Caki2 (cell line): ENCODE results near the gene SMC4. TPM values are rescaled to one million over a fixed set of nuclear protein-coding genes. Genes with fewer than 3 reads are reported as not detected.

ENCODE experiments used
- DNase-seq: peaks from one replicate; pipeline ENCODE4 v3.0.0-alpha.2; 2015; ENCODE audit warnings: low read depth
- in situ Hi-C: cut with HindIII; loops from 2 replicates; pipeline ENCODE4 v1.10.0; 2016; ENCODE audit warnings: low sequenced_read_pairs, low pct_unique_long_range_greater_than_20kb, mixed read lengths
- total RNA-seq: library from RNA; depleted of rRNA; stranded (reverse); fragments of >200 nt; shearing (Covaris generic); gene quantifications from 2 replicates; pipeline ENCODE4 v1.2.3, GENCODE V29; 2014; ENCODE audit warnings: low replicate concordance

Gene SMC4
- total RNA-seq, 1 experiment from 2014 or later: 60.1 TPM

DNA sequence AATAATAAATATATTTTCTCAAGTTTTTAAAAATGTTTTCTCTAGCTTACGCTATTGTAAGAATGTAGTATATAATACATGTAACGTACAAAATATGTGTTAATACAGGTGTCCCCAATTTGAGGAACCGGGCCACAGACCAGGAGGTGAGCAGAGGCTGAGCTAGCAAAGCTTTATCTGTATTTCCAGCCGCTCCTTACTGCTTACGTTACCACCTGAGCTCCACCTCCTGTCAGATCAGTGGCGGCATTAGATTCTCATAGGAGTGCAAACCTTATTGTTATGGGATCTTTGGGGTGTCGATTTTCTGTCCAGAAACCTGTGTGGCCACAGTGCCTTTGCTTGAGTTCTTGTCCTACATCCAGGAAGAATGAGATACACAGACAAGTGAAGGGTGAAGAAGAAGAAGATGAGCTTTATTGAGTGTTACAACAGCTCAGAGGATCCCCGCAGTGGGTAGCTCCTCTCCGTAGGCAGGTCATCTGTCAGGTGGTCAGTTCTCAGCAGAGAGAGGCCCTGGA is 60.1 kb downstream of the SMC4 start:
- in situ Hi-C loops: no loop called here
- DNase-seq: no peak

DNA sequence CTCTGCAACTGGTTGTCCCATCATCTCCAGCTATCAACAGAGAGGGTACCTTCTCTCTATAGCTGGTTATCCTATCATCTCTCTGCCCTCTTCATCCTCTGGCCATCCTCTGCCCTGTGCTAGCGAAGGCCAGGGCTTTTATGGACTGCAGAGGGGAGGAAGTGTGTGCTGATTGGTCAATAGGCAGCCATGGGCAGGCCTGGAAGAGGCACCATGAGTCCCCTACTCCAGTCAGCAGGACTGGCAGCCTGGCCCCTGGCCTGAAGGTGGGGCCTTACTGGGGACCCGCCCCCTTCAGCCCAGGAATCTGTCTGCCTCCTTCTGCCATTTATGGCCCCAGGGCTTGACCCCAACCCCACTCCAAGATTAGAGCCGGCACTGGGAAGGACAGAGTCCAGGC is 60.6 kb downstream of the SMC4 start:
- DNase-seq: no peak
- in situ Hi-C loops: no loop called here

DNA sequence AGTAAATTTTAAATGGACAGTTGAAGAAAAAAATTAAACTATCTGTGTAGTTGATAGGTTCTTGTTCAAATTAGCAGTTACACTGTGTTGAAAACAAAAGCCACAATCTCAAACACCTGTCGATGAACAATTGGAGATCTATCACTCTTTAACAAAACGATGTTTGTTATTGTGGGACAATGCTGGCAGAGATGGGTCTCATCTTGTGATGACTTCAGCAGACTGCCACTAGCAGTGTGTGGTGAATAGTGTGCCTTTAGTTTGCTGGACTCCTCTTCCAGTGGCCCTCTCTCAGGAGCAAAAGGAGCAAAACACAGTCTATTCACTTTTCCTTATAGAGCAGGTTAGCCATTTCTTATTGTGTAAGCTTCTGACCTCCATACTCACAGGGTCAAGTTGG is 64.9 kb downstream of the SMC4 start:
- in situ Hi-C loops: no loop called here
- DNase-seq: no peak

DNA sequence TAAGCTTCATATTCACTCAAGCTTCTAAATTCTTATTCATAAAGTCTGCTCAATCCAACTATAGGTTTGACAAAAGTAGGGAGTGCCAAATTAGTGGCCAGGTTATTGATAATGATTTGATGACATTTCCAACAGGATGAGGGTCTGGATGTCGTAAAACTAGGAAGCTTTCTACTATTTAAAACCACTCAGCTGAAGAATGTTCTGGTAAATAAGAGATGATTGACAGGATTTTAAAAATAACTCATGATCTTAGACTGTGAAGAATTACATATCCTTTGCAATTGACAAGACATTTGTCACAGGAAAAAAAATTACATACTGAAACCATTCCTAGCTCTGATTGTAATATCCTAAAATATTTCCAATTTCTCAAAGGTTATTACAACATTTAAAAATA is 65.5 kb downstream of the SMC4 start:
- in situ Hi-C loops: no loop called here
- DNase-seq: no peak

DNA sequence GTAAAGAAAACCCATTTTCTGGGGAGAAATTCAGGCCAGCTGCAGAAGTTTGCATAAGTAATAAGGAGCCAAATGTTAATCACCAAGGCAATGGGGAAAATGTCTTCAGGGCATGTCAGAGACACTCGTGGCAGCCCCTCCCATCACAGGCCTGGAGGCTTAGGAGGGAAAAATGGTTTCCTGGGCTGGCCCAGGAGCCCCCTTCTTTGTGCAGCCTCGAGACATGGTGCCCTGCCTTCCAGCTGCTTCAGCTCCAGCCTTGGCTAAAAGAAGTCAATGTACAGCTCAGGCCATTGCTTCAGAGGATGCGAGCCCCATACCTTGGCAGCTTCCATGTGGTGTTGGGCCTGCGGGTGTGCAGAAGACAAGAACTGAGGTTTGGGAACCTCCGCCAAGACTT is 70.7 kb downstream of the SMC4 start:
- in situ Hi-C loops: no loop called here
- DNase-seq: no peak

DNA sequence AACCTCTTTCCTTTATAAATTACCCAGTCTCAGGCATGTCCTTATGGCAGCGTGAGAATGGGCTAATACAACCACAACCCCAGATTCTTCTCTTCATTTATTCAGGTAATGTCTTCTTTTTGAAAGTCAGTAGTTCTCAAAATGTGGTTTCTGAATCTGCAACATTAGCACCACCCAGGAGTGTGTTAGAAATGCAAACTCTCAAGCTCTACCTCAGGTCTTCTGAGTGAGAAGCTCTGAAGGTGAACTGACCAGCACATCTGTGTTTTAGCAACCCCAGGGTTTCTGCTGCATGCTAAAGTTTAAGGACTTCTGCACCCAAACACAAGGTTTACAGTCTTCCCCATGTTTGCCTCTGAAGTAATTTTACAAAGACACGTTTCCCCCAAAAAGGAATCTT is 72.4 kb downstream of the SMC4 start:
- no peak for DNase-seq
- in situ Hi-C loops: no loop called here

DNA sequence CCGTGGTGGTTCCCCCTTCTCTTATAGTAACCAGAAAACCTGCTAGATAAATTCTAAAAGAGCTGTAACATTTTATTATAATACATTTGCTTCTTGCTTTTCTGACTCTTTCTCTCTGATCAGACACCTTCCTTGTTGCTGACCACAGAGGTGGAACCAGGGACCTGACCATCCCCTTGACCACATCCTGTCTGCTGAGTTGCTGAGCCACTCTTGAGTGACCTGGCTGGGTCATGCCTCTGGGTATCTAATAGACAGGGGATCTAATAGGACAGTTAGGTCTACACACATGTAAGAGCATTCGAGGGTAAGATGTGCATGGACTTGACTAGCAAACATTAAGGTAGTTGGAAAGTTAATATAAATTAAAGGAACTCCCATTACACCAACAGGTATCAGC is 72.9 kb downstream of the SMC4 start:
- DNase-seq: peak; percentile 25
- in situ Hi-C loops: no loop called here

DNA sequence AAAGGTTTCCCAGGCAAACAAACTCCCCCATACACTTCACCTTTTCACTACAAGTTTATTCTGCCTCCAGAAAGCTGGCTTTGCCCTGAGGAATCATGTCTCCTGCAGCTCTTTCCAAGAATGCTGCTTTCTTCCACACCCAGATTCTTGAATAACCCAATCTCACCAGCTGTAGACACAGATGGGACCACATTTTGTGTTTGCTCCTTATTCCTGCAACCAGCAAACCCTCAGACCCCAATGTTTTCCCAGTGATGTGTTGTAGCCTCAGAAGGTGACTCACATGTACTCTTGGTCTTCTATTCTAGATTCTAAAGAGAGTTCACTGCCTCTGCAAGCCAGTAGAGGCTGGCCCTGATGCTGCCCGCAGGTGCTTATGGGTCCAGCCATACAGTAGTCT is 73.8 kb downstream of the SMC4 start:
- no peak for DNase-seq
- in situ Hi-C loops: no loop called here

DNA sequence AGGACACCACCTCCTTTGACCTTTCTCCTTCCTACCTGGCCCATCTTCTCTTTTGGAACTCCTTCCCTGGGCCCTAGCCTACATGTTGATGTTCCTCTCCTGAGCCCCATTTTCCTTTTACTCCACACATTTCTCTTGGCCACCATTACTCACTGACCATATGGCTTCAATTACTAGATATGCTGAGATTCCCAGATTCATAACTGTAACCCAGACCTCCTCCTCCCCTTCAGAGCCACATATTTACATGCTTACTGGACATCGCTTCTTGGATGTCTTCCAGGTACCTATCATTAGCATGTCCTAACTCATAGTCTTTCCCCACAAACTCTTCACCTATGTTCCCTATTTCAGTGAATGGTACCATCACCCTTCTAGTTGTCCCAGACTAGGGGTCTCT is 74.5 kb downstream of the SMC4 start:
- in situ Hi-C loops: no loop called here
- no peak for DNase-seq

DNA sequence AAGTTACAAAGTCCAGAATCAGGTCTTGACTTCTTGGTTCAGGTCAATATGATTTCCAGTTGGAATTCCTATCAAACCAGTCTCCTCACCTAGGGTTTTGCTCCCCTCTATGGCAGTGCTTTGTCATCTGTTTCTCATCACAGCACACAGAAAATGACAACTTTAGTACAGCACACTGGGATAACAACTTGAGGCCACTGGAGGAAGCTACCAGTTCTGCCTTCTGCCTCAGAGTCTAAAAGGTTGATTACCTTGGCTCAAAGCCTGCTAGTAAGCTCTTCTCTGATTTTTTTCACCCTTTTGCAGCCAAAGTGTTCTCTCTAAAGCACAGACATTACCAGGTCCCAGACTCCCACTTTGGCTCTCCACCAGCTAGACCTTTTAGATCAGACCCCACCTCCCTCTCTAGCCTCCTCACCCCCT is 75.0 kb downstream of the SMC4 start:
- DNase-seq: peak; percentile 12
- in situ Hi-C loops: no loop called here

DNA sequence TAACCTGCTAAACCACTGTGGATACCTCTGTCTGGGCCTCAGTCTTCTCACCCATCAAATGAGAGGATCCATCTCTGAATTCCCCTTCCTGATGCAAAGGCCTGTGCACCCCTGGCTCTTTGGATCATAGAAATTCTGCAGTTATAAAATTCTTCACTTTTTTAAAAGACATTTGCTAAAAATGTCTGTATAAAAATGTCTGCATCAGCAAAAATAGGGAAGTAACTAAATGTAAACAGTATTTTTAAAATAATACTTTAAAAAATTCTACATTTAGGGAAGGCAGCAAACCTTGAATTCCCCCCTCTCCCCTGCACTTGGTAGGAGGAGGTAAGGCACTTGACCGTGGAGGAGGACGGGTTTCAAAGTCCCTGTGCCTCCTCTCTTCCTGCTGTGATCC is 75.7 kb downstream of the SMC4 start:
- no peak for DNase-seq

DNA sequence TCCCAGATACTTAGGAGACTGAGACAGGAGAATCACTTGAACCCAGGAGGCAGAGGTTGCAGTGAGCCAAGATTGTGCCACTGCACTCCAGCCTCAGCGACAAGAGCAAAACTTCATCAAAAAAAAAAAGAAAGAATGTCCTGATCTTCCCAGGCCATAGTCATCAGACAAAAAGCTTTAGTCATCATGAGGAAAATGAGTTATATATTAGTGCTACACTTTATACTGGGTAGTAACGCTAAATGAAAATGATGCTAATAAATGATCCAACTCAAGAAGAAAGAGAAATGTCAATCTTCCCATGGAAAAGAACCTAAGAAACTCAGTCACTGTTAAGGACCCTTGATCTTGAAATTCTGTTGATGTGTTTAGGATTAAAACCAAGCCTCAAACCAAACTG is 76.4 kb downstream of the SMC4 start:
- in situ Hi-C loops: no loop called here
- no peak for DNase-seq

More for the DNA sequence above, 75.7 kb downstream of the SMC4 start:
- in situ Hi-C loops: no loop called here

DNA sequence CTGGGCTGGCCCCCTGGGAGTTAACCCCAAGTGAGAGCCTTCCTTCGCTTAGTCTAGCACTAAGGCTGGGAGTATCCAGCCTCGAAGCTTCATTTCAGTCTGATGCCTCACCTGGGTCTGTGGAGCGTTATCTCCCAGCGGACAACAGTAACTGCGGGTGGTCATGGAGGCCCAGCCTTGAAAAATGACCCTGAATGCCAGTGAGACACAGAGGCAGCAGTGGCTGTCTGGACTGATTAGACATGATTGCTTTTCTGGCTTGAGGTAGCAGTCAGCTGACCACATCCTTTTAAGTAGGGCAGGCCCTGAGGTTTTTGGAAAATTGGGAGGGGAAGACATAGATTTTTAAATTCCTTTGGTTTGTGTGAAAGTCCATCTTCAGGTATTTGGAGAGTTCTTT is 78.3 kb downstream of the SMC4 start:
- DNase-seq: no peak
- in situ Hi-C loops: no loop called here

DNA sequence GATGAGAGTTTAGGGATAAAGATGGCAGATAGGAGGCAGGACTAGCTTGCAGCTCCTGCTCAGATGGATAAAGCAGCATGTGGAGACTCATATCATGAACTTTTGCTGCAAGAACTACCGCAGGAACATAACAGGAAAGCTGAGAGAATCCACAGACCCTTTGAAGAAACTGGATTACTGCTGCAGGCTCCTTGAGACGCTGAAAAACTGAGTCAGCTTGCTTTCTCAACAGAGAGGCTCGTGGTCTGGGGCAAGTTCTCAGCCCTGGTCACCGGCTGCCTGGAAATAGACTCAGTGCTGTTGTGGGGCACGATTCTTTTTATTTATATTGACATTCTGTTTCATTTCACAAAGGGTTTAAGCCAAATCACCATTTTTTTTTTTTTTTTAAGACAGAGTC is 78.9 kb downstream of the SMC4 start:
- no peak for DNase-seq
- in situ Hi-C loops: no loop called here

DNA sequence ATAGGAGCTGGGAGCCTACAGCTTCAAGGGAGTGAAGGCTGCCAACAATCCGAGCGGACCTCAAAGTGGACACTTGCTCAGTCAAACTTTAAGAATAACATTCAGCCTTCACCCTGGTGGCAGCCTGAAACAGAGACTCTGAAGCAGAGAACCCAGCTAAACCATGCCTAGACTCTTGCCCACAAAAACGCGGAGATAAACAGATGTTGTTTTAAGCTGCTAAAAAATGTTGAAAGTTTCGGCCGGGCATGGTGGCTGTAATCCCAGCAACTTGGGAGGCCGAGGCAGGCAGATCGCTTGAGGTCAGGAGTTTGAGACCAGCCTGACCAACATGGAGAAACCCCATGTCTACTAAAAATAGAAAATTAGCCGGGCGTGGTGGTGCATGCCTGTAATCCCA is 79.9 kb downstream of the SMC4 start:
- in situ Hi-C loops: no loop called here
- no peak for DNase-seq

DNA sequence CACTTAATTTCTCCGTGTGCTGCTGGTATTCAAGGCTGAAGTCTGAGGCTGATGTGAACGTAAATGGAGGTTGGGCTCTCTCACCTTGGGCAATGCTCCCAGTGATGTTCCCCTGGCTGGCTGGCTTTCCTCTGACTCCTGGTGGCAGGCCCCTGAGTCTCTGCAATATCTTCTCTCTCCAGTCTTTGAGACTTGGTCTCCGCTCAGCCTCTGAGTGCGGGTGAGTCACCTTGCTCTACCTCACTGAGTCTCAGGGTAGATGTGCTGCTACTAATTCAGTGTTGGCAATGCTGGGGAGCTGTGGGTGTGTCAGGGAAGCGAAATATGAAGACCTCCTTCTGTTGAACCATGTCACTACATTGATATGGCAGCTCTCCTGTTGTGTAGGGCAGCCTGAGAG is 81.5 kb downstream of the SMC4 start:
- DNase-seq: no peak
- in situ Hi-C loops: no loop called here

DNA sequence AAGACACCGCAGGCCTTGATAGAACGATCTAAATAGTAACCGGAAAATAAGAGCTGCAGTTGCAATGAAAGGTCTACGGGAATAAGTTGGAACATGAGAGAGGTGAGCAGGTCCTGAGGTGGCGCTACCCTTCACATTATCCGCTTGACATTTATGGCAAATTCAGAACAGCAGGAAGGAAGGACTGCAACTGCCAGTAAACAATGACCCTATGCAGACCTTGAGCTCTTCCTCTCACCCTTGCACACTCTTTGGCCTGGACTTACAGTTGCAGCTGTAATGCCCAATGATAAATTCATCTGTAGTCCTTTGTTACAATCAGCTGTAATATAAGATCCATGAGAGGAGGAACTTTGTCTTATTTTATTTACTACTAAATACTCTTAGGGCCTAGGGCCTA is 82.4 kb downstream of the SMC4 start:
- no peak for DNase-seq
- in situ Hi-C loops: no loop called here

DNA sequence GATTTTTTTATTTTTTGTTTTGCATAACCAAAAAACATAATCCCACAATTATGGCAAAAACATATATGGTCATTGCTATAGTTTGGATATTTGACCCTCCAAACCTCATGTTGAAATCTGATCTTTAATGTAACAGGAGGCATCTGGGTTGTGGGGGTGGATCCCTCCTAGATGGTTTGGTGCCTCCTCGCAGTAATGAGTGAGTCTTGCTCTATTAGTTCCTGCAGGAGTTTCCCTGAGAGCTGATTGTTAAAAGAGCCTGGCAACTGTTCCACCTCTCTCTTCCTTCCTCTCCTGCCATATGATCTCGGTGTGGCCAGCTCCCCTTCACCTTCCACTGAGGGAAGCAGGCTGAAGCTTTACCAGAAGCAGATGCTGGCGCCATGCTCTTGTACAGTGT is 83.3 kb downstream of the SMC4 start:
- in situ Hi-C loops: no loop called here
- no peak for DNase-seq
